NB4 (cell line): ENCODE data around the gene MIDN.
A peak's percentile ranks its signal among the peaks of the same experiment; 100 is the strongest.

ENCODE experiments used
- DNase-seq: peaks from one replicate; pipeline ENCODE4 v3.0.0; 2010; ENCODE audit warnings: low read depth
- H3K4me3 ChIP-seq: one replicate; pipeline ENCODE4 v1.5.1; 2011; ENCODE audit warnings: mild to moderate bottlenecking, low read depth, low read length, moderate library complexity
- MYC ChIP-seq: IDR thresholded peaks from 2 replicates; pipeline ENCODE4 v1.6.1; 2011; ENCODE audit warnings: low read depth, low read length
- POLR2A ChIP-seq: IDR thresholded peaks from 2 replicates; pipeline ENCODE4 v1.6.1; 2011; ENCODE audit warnings: mild to moderate bottlenecking; ENCODE audit not compliant: insufficient read length; ENCODE audit errors: extremely low read depth
- TF ChIP-seq, protein P1 (sequence below): IDR thresholded peaks from one replicate; pipeline ENCODE4 v1.5.1; 2012; ENCODE audit warnings: low read depth, low read length
- TF ChIP-seq, protein P2 (sequence below): IDR thresholded peaks from 2 replicates; pipeline ENCODE4 v1.6.1; 2011; ENCODE audit warnings: low read depth, low read length

The MIDN gene

DNA sequence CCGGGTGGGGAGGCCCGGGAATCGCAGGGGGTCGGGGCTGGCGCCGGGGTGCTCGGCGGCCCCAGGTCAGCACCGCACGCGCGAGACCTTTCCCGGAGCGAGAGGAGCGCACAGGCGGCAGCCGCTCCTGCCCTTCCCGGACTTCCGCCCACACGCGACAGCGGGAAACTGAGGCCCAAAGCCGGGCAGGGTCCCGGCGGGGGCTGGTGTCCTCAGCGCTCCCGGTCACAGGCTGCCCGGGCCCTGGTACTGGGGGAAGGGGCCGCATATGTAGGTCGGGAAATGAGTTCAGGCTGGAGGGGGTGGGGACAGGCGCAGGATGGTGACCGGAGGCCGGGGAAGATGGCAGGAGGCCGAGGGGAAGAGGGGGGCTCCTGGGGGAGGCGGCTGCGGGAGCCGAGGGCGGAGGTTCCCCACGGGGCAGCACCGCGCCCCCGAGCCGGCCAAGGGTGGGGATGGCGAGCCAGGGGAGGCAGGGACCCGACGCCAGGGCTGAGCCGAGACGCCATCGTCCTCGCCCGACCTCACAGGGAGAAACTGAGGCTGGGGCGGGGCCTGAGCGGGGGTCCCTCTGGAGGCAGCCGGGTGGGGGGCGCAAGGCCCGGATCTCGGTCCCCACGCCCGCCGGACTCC is 11.2 kb upstream of the MIDN start:
- DNase-seq = no peak
- H3K4me3 ChIP-seq = no peak overlapping the region
- TF ChIP-seq POLR2A (no peak), MYC (no peak)
- TF ChIP-seq, protein P1, sequence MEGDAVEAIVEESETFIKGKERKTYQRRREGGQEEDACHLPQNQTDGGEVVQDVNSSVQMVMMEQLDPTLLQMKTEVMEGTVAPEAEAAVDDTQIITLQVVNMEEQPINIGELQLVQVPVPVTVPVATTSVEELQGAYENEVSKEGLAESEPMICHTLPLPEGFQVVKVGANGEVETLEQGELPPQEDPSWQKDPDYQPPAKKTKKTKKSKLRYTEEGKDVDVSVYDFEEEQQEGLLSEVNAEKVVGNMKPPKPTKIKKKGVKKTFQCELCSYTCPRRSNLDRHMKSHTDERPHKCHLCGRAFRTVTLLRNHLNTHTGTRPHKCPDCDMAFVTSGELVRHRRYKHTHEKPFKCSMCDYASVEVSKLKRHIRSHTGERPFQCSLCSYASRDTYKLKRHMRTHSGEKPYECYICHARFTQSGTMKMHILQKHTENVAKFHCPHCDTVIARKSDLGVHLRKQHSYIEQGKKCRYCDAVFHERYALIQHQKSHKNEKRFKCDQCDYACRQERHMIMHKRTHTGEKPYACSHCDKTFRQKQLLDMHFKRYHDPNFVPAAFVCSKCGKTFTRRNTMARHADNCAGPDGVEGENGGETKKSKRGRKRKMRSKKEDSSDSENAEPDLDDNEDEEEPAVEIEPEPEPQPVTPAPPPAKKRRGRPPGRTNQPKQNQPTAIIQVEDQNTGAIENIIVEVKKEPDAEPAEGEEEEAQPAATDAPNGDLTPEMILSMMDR = no peak

DNA sequence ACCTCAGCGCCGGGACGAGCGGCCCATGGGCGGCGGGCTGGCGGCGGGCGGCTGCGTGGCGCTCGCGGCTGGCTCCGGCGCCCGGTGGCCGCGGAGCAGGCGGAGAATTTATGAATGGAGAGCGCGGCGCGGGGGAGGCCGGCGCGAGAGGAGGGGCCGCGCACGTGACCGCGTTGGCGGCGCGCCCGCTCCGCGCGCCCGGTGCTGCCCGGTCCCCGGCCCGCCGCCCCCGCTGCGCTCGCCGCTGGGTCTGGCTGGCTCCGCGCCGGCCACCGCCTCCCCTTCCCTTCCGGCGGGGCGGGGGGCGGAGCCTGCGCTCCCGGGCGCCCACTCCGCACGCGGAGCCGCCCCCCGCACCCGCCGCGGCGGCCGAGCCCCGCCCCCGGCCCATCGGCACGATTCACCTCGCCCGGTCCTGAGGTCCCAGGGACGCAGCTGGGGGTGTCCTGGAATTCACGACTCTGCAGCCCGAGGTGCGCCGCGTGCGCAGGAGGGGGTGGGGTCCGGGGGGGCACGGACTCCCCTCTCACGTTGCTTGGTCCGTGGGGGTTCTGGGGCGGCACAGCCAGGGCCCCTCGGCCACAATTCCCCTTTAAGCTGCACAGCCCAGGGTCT is 10.5 kb upstream of the MIDN start, which contains the start of gene CBARP:
Gene CBARP, minus strand, starts transcription at position 252 of the 615 bp plus-strand sequence. CDS start 1,905 bp downstream, outside the sequence.
- no peak for TF ChIP-seq POLR2A
- TF ChIP-seq, protein P1 = no peak
- TF ChIP-seq MYC = no peak
- TF ChIP-seq, protein P2, sequence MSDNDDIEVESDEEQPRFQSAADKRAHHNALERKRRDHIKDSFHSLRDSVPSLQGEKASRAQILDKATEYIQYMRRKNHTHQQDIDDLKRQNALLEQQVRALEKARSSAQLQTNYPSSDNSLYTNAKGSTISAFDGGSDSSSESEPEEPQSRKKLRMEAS = no peak
- no peak within 1 kb of the TSS for H3K4me3 ChIP-seq
- no peak for DNase-seq

DNA sequence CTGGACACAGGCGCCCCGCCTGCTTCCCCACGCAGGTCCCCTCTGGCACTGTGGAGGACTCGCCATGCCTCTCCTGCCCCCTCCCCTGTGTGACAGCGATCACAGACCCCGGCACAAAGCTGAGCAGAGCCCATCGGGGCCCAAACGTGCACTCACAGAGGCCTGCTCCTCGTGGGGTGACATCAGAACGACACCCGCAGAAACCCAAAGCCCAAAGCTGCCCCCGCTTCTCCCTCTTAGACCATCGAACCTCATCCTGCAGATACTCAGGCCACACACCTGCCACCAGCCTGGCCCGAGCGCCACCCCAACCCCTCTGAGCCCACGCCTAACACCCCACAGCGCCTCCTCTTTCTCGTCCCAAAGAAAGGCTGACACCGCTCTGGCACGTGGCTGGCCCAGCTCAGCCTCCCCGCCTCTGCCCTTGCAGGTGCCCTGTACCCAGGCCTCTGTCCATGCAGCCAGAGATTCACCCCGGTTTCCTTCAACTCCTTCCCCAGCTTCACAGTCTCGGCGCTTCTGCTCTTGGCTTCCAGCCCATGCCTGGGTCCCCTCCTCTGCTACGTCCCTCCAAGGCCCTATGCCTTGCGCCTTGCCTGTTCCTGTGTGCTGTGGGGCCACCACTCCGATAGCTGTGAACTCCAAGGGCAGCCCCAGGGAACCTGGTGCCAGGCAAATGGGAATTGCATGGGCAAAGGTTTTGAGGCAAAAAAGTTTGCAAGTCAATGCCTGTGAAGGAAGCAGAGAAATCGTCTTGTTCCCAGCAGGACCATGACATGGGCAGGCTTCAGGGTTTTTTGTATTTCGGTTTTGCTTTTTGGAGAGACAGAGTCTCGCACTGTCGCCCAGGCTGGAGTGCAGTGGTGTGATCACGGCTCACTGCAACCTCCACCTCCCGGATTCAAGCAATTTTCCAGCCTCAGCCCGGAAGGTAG is 9.7 kb upstream of the MIDN start:
- DNase-seq = no peak
- TF ChIP-seq, protein P1 = no peak
- TF ChIP-seq MYC (no peak), POLR2A (no peak)
- TF ChIP-seq, protein P2 = no peak
- no peak overlapping the region for H3K4me3 ChIP-seq

DNA sequence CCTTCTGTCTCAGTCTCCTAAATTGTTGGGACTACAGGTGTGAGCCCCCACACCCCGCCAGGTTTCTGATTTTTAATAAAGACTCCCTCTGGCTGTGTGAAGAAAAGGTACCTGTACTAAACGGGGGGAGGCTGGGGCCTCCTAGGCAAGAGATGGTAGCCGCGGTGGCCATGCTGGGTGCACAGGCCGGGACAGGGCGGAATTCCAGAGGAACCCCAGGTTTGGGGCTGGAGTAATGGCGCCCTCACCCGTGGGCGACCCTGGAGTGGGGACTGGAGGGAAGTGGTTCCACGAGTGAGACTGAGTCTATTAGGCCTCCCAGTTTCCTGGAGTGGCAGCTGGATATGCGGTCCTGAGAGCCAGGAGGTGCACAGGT is 9.0 kb upstream of the MIDN start:
- TF ChIP-seq POLR2A (no peak), MYC (no peak)
- TF ChIP-seq, protein P2 = no peak
- TF ChIP-seq, protein P1 = no peak
- H3K4me3 ChIP-seq = no peak overlapping the region
- no peak for DNase-seq

DNA sequence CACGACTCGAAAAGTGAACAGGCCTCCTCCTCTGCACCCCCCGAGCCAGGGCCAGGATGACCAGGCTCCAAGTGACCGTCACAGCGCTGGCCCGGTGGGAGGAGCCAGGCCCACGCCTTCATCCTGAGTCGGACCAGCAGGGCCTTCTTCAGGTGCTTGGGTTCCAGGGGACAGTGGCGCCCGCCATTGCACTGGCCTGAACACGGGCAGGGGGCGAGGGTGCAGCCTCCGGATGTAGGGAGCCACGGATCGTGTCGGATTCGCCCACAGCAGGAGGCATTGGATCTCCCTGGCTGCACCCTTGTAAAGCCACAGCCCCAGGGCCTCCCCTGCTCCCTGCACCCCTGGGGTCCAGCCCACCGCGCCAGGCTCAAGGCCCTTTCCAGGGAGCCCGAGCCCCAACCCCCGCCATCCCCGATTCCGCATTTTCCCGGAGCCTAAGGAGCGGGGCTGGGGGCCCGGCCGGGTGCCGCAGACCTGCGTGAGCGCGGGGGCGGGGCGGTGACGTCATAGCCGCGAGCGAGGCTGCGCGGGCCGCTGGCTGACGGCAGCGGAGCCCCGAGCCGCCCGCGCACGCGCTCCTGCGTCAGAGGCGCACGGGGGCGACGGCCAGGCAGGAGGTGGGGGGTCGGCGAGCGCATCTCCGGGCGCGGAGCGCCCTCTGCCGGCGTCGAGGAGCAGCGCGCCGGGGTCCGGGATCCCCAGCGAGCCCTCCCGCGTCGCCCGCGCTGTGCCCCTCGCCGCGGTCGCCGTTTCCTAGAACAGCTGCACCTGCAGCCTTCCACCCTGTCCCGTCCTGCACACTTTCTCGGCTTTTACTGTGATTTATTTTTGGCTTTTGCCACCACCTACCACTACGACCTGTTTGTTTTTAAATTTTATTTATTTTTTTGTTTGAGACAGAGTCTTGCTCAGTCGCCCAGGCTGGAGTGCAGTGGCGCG is 8.3 kb upstream of the MIDN start:
- peak overlapping the region; percentile 28 for H3K4me3 ChIP-seq
- no peak for TF ChIP-seq POLR2A
- TF ChIP-seq MYC = peak; percentile 75
- TF ChIP-seq, protein P2 = no peak
- TF ChIP-seq, protein P1 = peak; percentile 24
- DNase-seq = peak; percentile 85
